Esophagus squamous epithelium (tissue), 5 donors: ENCODE results near the gene NDUFV1. TPM values are rescaled to one million over a fixed set of nuclear protein-coding genes. Genes with fewer than 3 reads are reported as not detected.

ENCODE experiments used
- DNase-seq: peaks from one replicate; lab custom pipeline; 2025; lab: John Stamatoyannopoulos, UW
- H3K27ac ChIP-seq, 4 donors: fragments of 200-600 bp; sonication (generic); one replicate each; pipeline ENCODE4 v1.5.1; 2016 to 2019; ENCODE audit warnings: mild to moderate bottlenecking in 1 of 4
- H3K27me3 ChIP-seq, 4 donors: fragments of 200-600 bp; sonication (generic); 1 replicate in 3 of 4; 2 replicates in 1 of 4; pipeline versions ENCODE4 v1.5.1 to v1.6.0; 2017 to 2021; ENCODE audit warnings: antibody characterized with exemption in 1 of 4
- H3K36me3 ChIP-seq, 3 donors: fragments of 200-600 bp; sonication (generic); one replicate each; pipeline ENCODE4 v1.5.1; 2016 to 2019
- H3K4me1 ChIP-seq, 3 donors: fragments of 200-600 bp; sonication (generic); one replicate each; pipeline ENCODE4 v1.5.1; 2017 to 2019
- H3K4me3 ChIP-seq, 4 donors: fragments of 200-600 bp; sonication (generic); 1 replicate in 3 of 4; 2 replicates in 1 of 4; pipeline ENCODE4 v1.5.1; 2016 to 2019; ENCODE audit warnings: mild to moderate bottlenecking in 2 of 4, moderate library complexity in 1 of 4
- H3K9me3 ChIP-seq, 3 donors: fragments of 200-600 bp; sonication (generic); one replicate each; pipeline ENCODE4 v1.5.1; 2016 to 2019
- CTCF ChIP-seq, 6 experiments: fragments of 450-650 bp in 4 of 6; fragments of 200-600 bp in 2 of 6; sonication (generic) in 2 of 6; IDR thresholded peaks; one replicate each; pipeline ENCODE4 v1.5.1; 2016 to 2019; ENCODE audit warnings: antibody characterized with exemption in 6 of 6, mild to moderate bottlenecking in 4 of 6, moderate library complexity in 4 of 6
- POLR2A ChIP-seq, 4 donors: fragments of 450-650 bp; IDR thresholded peaks; one replicate each; pipeline ENCODE4 v1.6.1; 2017; ENCODE audit warnings: antibody characterized with exemption in 4 of 4, mild to moderate bottlenecking in 4 of 4, moderate library complexity in 3 of 4
- WGBS, 2 donors: methylation state at CpG; one replicate each; pipeline ENCODE4 v1.1.5; 2018; 5-methylcytosine and 5-hydroxymethylcytosine counted together
- intact Hi-C: fragments of 100-400 bp; cut with DNase I; formaldehyde crosslinking; loops from one replicate; pipeline ENCODE4 v1.15.0; 2022
- total RNA-seq, 4 donors: library from RNA; depleted of rRNA; stranded (reverse); fragments of >200 nt; gene quantifications; one replicate each; pipeline ENCODE4 v1.1.0, GENCODE V29; 2016
- donor health status: DM: yes; HTN: yes; CAD: no.

NDUFV1 gene
- total RNA-seq, 4 donors from 2014 or later: 206 to 260 (median 254) TPM

GRCh38 chr11:67645521-67646461, 39.1 kb downstream of the NDUFV1 start:
- no peak for DNase-seq
- H3K4me1 ChIP-seq: peaks cover 0 to 22% (median 0%) of the 10 kb centered on the region in 3 donors
- TF ChIP-seq POLR2A (IDR thresholded peaks at IDR 0.05) (no peak), CTCF (IDR thresholded peaks at IDR 0.05) (no peak)
- H3K4me3 ChIP-seq: no peak overlapping the region
- H3K36me3 ChIP-seq: no peaks in the 10 kb centered on the region
- H3K27me3 ChIP-seq: peaks cover 0 to 64% (median 0%) of the 10 kb centered on the region in 4 donors
- peaks cover 0 to 6% (median 0%) of the 10 kb centered on the region in 3 donors for H3K9me3 ChIP-seq
- no peak overlapping the region for H3K27ac ChIP-seq
- WGBS, 2 donors: 81 to 83% methylated on average over 7 to 15 of the region's 24 CpGs
- intact Hi-C loops: no loop called here

- Histone ChIP-seq H3K27ac (no peak overlapping the region), H3K36me3 (no peaks in the 10 kb centered on the region), H3K27me3 (peaks cover 0 to 55% (median 0%) of the 10 kb centered on the region in 4 donors), H3K4me3 (no peak overlapping the region), H3K9me3 (peaks cover 0 to 6% (median 0%) of the 10 kb centered on the region in 3 donors), H3K4me1 (peaks cover 0 to 22% (median 0%) of the 10 kb centered on the region in 3 donors)
- DNase-seq: no peak
- TF ChIP-seq POLR2A (IDR thresholded peaks at IDR 0.05) (no peak), CTCF (IDR thresholded peaks at IDR 0.05) (peak in 1 of 6 experiments; percentile 8)
- WGBS, 2 donors: 58 to 64% methylated on average over 6 to 9 of the region's 24 CpGs
- intact Hi-C loops: no loop called here
These were observed 40.0 kb downstream of the NDUFV1 start for GRCh38 chr11:67646535-67647336.

- 43 to 66% methylated on average over 4 to 8 of the region's 15 CpGs for WGBS, 2 donors
These were observed 40.7 kb downstream of the NDUFV1 start for GRCh38 chr11:67647471-67647870.

GRCh38 chr11:67648140-67648795, 41.5 kb downstream of the NDUFV1 start:
- no peak for DNase-seq
- no peak for TF ChIP-seq POLR2A (IDR thresholded peaks at IDR 0.05)
- peak in 2 of 6 experiments; percentile 10 to 32 for TF ChIP-seq CTCF (IDR thresholded peaks at IDR 0.05)
- intact Hi-C loops: no loop called here
- WGBS, 2 donors: 69% methylated on average over 3 of the region's 12 CpGs; no CpG with 5 or more reads in 1 of the 2 donors
- H3K27me3 ChIP-seq: peaks cover 0 to 47% (median 0%) of the 10 kb centered on the region in 4 donors
- H3K4me3 ChIP-seq: no peak overlapping the region
- H3K36me3 ChIP-seq: no peaks in the 10 kb centered on the region
- no peak overlapping the region for H3K27ac ChIP-seq
- H3K4me1 ChIP-seq: peaks cover 0 to 29% (median 0%) of the 10 kb centered on the region in 3 donors
- H3K9me3 ChIP-seq: peaks cover 0 to 6% (median 0%) of the 10 kb centered on the region in 3 donors

More at GRCh38 chr11:67647471-67647870, 40.7 kb downstream of the NDUFV1 start:
- peaks cover 0 to 48% (median 0%) of the 10 kb centered on the region in 4 donors for H3K27me3 ChIP-seq
- H3K4me3 ChIP-seq: no peak overlapping the region
- H3K27ac ChIP-seq: no peak overlapping the region
- H3K9me3 ChIP-seq: peaks cover 0 to 6% (median 0%) of the 10 kb centered on the region in 3 donors
- DNase-seq: no peak
- intact Hi-C loops: no loop called here
- peaks cover 0 to 27% (median 0%) of the 10 kb centered on the region in 3 donors for H3K4me1 ChIP-seq
- no peak for TF ChIP-seq POLR2A (IDR thresholded peaks at IDR 0.05)
- TF ChIP-seq CTCF (IDR thresholded peaks at IDR 0.05): no peak
- no peaks in the 10 kb centered on the region for H3K36me3 ChIP-seq
